ENCODE results near the gene ITGB4.
A peak's percentile ranks its signal among the peaks of the same experiment; 100 is the strongest.

Gene ITGB4

DNA sequence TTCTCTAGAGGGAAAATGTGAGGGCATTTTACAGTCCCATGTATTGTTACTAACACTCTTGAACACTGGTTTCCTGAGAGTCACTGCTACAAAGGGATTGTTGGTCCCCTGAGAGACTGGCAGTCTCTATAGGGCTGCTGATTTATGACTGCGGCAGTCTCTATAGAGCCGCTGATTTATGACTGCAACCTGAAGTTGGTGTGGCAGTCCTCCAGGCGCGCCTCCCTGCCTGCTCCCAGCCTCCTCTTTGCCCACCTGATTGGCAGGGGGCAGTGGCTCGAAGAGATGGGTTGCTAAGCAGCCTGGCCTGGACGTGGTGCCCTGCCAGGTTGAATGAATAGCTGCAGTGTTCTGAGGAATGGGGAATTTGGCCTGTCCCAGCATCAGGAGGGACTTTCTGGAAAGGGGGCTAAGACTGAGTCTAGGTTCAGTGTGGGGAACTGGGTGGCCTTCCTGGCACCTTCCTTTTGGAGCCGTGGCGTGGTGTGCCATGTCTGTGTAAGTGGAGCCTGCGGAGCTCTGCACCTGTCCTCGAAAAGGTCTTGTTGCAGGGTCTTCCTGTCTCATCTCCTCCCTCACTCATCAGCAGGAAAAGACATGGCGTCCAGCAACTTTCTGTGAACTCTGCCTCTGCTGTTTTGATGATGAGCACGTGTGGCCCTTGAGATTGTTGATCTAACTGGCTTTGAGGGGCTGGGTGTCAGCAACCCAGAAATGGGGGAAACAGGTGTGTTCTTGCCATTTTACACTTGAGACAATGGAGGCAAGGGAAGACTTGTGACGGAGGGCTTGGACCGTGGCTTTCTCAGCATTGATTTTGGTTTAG lies 29.2 kb upstream of the ITGB4 start:
- H3K4me3 ChIP-seq (ENCODE audit: severe bottlenecking): no peak overlapping the region
- no peak for DNase-seq (ENCODE audit: low spot score)

GRCh38 chr17:75692976-75693375 lies 28.3 kb upstream of the ITGB4 start:
- Histone ChIP-seq H3K27ac (ENCODE audit: poor library complexity, severe bottlenecking) (peak overlapping the region; percentile 100), H3K36me3 (ENCODE audit: low read depth) (peaks cover 64% of the 10 kb centered on the region), H3K4me3 (ENCODE audit: severe bottlenecking) (no peak overlapping the region), H3K9me3 (ENCODE audit: severe bottlenecking) (no peaks in the 10 kb centered on the region), H3K4me1 (ENCODE audit: insufficient read depth, poor library complexity, severe bottlenecking) (peaks cover 86% of the 10 kb centered on the region), H3K27me3 (ENCODE audit: insufficient read depth, poor library complexity, severe bottlenecking) (no peaks in the 10 kb centered on the region)
- DNase-seq (ENCODE audit: low spot score) (no peak), ATAC-seq (ENCODE audit: low read depth) (no peak)
- TF ChIP-seq, protein P1, sequence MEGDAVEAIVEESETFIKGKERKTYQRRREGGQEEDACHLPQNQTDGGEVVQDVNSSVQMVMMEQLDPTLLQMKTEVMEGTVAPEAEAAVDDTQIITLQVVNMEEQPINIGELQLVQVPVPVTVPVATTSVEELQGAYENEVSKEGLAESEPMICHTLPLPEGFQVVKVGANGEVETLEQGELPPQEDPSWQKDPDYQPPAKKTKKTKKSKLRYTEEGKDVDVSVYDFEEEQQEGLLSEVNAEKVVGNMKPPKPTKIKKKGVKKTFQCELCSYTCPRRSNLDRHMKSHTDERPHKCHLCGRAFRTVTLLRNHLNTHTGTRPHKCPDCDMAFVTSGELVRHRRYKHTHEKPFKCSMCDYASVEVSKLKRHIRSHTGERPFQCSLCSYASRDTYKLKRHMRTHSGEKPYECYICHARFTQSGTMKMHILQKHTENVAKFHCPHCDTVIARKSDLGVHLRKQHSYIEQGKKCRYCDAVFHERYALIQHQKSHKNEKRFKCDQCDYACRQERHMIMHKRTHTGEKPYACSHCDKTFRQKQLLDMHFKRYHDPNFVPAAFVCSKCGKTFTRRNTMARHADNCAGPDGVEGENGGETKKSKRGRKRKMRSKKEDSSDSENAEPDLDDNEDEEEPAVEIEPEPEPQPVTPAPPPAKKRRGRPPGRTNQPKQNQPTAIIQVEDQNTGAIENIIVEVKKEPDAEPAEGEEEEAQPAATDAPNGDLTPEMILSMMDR (IDR thresholded peaks at IDR 0.05; ENCODE audit: poor library complexity, severe bottlenecking): no peak

More for the DNA sequence above, 29.2 kb upstream of the ITGB4 start:
- Histone ChIP-seq H3K4me1 (ENCODE audit: insufficient read depth, poor library complexity, severe bottlenecking) (peaks cover 88% of the 10 kb centered on the region), H3K36me3 (ENCODE audit: low read depth) (peaks cover 68% of the 10 kb centered on the region), H3K9me3 (ENCODE audit: severe bottlenecking) (no peaks in the 10 kb centered on the region), H3K27me3 (ENCODE audit: insufficient read depth, poor library complexity, severe bottlenecking) (no peaks in the 10 kb centered on the region), H3K27ac (ENCODE audit: poor library complexity, severe bottlenecking) (peak overlapping the region; percentile 100)
- TF ChIP-seq, protein P1 (IDR thresholded peaks at IDR 0.05; ENCODE audit: poor library complexity, severe bottlenecking): no peak
- no peak for ATAC-seq (ENCODE audit: low read depth)

DNA sequence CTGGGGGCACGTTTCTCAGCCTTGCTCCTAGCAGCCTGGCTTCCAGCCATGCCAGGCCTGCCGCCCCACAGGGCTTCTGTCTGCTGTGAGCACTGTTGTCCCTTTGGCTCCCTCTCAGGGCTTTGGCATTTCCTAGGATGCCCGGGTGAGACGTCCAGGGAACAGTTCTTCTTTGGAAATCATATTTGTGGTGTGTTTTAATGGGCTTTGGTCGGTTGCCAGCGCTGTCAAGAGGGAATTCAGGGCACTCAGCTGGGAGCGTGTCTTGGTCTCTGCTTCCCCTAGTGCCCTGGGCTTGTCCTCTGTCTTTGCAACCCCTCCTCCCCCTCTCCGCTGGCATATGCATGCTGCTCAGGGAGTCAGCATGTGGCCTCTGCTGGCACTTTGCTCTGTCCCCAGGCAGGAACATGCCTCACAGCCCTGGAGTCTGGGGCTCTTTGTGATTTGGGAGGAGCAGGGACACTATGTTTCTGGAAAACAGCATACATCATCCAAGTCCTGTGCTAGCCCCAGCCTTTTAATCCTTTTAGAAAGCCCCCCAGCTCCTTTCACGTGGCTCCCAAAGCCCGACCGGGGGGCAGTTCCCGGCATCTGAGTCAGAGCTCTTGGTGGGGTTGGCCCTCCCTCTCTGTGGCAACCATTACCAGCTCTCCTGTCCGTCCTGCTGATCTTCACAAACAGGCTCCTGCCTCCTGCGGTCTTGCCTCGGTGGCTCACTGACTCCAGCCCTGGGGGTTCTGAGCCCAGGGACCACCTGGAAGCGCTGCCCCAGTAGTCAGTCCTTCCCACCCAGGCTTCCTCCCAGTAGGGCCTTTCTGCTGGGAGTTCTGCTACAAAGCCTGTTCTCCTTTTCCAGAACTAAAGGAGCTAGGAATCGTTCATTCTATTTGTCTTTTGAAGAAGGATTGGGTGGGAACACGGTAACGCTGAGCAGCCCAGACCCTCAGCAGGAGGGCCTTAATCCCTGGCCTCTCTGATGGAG lies 27.5 kb upstream of the ITGB4 start:
- TF ChIP-seq, protein P1 (IDR thresholded peaks at IDR 0.05; ENCODE audit: poor library complexity, severe bottlenecking): peak; percentile 39
- H3K27ac ChIP-seq (ENCODE audit: poor library complexity, severe bottlenecking): peak overlapping the region; percentile 100
- H3K9me3 ChIP-seq (ENCODE audit: severe bottlenecking): no peaks in the 10 kb centered on the region
- H3K27me3 ChIP-seq (ENCODE audit: insufficient read depth, poor library complexity, severe bottlenecking): no peaks in the 10 kb centered on the region
- DNase-seq (ENCODE audit: low spot score) (peak; percentile 97), ATAC-seq (ENCODE audit: low read depth) (peak; percentile 60)
- no peak overlapping the region for H3K4me3 ChIP-seq (ENCODE audit: severe bottlenecking)
- peaks cover 78% of the 10 kb centered on the region for H3K4me1 ChIP-seq (ENCODE audit: insufficient read depth, poor library complexity, severe bottlenecking)
- H3K36me3 ChIP-seq (ENCODE audit: low read depth): peaks cover 60% of the 10 kb centered on the region

DNA sequence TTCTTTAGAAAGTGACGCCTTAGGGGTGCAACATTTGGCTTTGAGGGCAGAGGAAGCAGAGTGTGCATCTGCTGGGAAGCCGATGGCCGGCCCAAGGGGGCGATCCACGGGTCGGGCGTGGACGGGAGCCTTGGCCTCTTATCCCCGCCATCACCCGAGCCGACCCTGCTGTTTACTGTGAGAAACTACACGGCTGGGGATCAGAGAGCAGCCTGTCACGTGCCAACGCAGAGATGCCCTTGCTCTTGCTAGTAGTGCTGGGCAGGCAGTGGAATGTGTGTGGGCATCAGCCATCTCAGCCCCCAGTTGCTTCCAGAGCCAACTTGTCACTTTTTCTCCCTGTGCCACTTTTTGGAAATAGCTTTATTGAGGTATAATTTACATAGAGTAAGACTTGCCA lies 26.7 kb upstream of the ITGB4 start:
- peak overlapping the region; percentile 100 for H3K27ac ChIP-seq (ENCODE audit: poor library complexity, severe bottlenecking)
- TF ChIP-seq, protein P1 (IDR thresholded peaks at IDR 0.05; ENCODE audit: poor library complexity, severe bottlenecking): no peak
- ATAC-seq (ENCODE audit: low read depth): no peak
- H3K27me3 ChIP-seq (ENCODE audit: insufficient read depth, poor library complexity, severe bottlenecking): no peaks in the 10 kb centered on the region
- no peaks in the 10 kb centered on the region for H3K9me3 ChIP-seq (ENCODE audit: severe bottlenecking)
- DNase-seq (ENCODE audit: low spot score): no peak
- H3K4me1 ChIP-seq (ENCODE audit: insufficient read depth, poor library complexity, severe bottlenecking): peaks cover 79% of the 10 kb centered on the region
- no peak overlapping the region for H3K4me3 ChIP-seq (ENCODE audit: severe bottlenecking)
- peaks cover 66% of the 10 kb centered on the region for H3K36me3 ChIP-seq (ENCODE audit: low read depth)

Data from RWPE2 (cell line).